GM23248 (cell line): ENCODE results near the gene SET.

Source experiments
- EZH2 ChIP-seq: fragments of 200-600 bp; sonication (generic); IDR thresholded peaks from 2 replicates; pipeline ENCODE4 v1.6.1; 2018; ENCODE audit warnings: antibody characterized with exemption, mild to moderate bottlenecking; ENCODE audit not compliant: insufficient read depth, poor library complexity, severe bottlenecking
- EZH2phosphoT487 ChIP-seq: fragments of 200-600 bp; sonication (generic); IDR thresholded peaks from 2 replicates; pipeline ENCODE4 v1.6.1; 2018; ENCODE audit warnings: antibody characterized with exemption, moderate library complexity, mild to moderate bottlenecking, low read depth; ENCODE audit not compliant: insufficient read depth

DNA sequence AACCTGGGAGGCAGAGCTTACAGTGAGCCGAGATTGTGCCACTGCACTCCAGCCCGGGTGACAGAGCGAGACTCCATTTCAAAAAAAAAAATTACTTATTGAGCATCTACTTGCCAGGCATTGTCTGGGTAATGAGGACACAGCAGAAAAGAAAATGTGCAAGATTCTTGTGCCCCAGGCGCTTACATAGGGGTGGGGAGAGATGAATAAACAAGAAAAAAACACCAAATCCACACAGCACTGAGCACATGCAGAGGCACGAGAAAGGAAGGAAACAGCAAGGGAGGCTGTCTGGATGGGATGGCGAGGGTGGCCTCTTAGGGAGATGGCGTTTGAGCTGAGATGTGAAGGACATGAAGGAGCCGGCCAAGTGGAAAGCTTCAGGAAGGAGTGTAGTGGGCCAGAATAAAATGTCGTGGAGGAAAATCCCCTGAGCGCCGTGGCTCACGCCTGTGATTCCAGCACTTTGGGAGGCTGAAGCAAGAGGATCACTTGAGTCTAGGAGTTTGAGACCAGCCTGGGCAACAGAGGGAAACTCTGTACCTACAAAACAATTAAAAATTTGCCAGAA lies 46.3 kb upstream of the SET start:
- no peak for TF ChIP-seq EZH2
- no peak for TF ChIP-seq EZH2phosphoT487
